HG02938 (cell line): Measurements from ENCODE around the gene CUL1.

ENCODE experiments used
- ATAC-seq: cut with Tn5 transposase; IDR thresholded peaks from one replicate; pipeline ENCODE4 v1.9.1; 2021; ENCODE audit warnings: mild to moderate bottlenecking, moderate library complexity; ENCODE audit not compliant: unreplicated experiment

CUL1 gene

DNA sequence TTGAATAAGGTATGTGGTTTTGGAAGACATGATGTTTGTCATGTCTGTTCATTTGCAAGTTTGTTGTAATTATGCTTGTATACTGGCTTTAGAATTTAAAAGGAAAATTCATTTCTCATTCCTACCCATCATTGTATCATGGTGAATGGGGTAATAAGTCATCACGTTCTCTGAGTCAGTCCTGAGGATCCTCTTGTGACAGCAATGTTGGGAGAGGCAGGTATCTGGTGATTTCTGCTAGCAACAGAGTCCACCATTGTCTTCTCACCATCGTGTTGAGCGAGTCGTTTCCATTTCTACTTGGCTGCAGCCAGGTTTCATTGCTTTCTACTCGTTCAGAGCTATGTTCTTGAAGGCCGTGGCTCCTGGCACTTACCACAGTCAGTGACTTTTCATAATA, 16.3 kb downstream of the CUL1 start:
- no peak for ATAC-seq

DNA sequence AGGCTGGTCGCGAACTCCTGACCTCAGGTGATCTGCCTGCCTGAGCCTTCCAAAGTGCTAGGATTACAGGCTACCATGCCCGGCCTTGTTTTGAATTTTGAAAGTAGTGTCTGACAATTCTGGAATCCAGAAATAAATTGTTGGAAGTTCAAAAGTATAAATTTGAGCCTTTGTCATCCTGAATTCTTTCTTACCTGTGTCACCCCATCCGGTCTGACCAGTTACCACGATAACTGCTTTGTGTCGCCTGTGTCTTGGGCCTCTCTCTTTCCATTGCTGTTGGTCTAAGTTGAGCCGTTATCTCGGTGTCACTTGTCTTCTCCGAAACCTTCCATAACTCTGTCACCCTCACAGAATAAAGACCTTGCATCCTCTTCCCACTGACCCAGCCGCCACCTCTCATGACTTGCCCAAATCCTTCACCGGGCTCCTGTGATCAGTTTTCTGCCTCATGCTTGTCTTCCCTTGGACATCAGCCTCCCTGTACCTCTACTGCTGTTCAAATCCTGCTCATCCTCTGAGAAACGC, 18.6 kb downstream of the CUL1 start:
- ATAC-seq, result no peak

- ATAC-seq, result no peak
Observed at GRCh38 chr7:148718431-148718830, 19.7 kb downstream of the CUL1 start.

- ATAC-seq, result no peak
Observed at GRCh38 chr7:148719753-148720152, 21.1 kb downstream of the CUL1 start.

- ATAC-seq, result no peak
Observed at GRCh38 chr7:148720472-148720871, 21.8 kb downstream of the CUL1 start.

DNA sequence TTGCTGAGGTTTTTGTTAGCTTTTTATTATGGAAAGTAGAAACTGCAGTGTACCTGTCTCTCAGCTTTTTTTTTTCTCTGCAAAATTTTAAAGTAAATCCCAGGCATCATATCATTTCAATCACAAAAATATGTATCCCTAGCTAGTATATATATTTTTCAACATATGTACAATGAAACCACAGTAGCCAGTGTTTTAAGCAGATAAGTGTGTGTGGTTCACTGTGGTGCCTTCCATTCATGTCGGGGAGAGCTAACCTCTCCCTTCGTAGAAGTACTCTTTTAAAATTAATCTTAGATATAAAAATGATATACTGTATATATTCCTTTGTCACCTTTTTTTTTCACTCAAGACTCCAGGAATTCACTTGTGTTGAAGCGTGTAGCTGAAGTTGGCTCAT, 22.7 kb downstream of the CUL1 start:
- ATAC-seq, result no peak

- no peak for ATAC-seq
Observed at GRCh38 chr7:148722340-148723165, 23.9 kb downstream of the CUL1 start.

GRCh38 chr7:148723166-148723559, 24.5 kb downstream of the CUL1 start:
- no peak for ATAC-seq

DNA sequence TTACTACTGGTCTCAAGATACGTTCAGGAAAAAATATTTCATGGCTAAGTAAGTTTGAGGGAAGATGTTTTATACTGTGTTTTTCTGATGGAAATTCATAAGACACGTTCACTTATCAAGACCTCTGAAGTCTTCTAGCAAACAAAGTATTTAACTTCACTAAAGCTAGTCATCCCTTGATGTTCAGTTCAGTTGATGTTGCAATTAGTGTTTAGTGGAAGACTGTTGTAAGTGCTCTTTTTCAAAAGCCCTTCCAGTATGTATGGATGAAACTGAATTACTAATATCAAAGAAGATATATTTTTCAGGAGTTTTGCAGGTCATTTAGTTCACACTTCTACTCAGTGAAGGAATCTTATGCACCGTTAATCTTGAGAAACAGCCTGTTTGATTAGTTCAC, 25.1 kb downstream of the CUL1 start:
- ATAC-seq, result no peak

- no peak for ATAC-seq
Observed at GRCh38 chr7:148726385-148726784, 27.7 kb downstream of the CUL1 start.

DNA sequence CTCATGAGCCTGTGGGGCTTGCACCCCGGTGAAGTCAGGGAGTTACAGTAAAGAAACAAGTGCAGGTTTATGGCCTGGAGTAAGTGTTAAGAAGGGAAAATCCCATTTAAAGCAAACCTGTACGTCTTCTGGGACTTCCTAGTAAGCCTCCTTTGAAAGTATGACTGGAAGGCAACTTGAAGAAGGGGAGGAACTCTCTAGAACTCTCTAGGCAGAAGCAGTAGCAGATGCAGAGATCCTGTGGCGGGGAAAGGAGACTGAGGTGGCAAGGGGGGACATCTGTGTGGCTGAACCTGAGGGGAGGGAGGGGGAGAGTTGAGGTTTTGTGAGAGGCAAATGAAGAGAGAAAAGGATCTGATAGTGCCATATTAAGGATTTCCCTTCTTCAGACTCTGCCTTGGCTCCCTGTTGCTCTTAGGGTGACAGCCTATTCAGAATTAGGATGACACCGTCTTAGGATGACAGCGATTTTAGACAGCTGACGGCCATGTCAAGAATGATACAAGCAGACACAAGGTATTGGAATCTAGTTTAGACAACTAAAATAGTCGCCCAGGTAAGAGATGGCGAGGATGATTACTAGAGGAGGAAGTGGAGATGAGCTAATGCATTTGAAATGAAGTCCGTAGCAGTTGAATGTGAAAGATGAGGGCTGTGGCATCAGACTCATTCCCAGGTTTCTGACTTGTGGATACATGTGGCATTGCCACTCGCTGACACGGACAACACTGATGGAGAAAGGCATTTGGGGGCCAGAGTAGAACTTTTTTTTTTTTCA, 29.0 kb downstream of the CUL1 start:
- no peak for ATAC-seq

GRCh38 chr7:148729984-148730733, 31.5 kb downstream of the CUL1 start:
- no peak for ATAC-seq

DNA sequence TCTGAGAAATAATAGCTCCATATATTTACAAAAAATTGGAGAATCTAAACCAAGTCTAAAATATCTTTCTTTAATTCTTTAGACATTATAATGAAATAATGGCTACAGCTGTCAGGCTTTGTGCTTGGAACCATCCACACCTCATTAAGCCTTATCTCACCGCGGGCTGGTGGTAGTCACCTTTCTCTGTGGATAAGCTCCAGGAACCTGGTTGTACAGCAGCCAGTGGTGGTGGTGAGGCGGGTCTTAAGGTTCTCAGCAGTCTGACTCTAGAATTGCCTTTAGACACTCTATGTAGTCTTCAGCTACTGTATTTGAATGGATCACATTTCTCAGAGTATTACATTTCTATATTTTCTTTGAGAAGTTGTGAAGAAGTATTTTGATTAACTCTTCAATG, 34.2 kb downstream of the CUL1 start:
- no peak for ATAC-seq

GRCh38 chr7:148733496-148733895, 34.8 kb downstream of the CUL1 start:
- no peak for ATAC-seq

DNA sequence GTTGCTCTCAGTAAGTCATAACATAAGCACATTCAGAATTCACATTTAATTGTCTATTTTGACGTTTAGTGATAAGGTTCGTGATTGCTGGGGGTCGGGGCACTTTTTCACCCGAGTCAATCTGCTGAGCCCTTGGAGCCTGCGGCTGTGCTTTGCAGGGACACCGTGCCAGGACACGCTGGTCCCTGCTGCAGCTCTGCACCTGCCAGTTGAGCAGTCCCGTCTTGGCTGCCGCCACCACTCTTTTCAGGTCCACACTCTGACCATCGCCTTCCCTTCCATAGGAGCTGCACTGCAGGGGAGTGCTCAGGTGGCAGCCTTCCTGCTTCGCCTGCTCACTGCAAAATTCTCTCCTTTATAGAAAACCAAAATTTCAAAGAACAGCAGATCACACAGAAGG, 36.4 kb downstream of the CUL1 start:
- ATAC-seq, result no peak

GRCh38 chr7:148735967-148736366, 37.3 kb downstream of the CUL1 start:
- ATAC-seq, result no peak

DNA sequence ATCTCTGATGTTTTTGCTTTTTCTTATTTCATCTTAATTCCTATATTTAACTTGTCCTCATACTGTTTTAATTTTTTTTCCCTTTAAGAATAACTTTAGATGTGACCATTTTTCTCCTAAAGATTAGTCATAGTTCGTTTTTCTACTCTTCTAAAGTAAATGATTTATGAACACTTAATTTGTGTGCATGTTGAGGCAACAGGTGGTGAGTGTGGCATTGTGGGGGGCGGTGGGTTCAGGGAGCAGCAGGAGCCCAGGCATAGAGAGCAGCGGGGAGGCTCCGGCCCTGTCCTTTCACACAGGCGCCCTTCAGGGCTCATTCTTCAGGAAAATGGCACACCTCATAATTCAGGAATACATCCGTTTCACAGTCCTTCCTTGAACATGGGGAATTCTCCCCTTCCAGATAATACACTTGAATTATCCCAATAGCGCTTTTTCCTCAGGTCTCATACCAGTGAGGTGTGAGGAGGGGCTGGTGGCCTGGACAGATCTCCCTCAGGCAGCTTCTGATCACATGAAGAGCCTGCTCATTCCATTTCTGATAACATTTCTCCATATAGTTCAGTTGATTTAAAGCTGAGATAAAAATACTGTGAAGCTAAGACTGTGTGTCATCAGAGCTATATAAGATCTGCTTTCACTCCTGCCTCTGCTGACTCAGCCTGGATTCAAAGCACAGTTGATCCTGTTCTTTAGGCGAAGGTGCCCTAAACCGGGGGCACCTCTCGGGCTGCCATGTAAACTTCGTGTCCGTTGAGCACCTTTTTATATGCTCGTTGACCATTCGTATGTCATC, 40.2 kb downstream of the CUL1 start:
- no peak for ATAC-seq

DNA sequence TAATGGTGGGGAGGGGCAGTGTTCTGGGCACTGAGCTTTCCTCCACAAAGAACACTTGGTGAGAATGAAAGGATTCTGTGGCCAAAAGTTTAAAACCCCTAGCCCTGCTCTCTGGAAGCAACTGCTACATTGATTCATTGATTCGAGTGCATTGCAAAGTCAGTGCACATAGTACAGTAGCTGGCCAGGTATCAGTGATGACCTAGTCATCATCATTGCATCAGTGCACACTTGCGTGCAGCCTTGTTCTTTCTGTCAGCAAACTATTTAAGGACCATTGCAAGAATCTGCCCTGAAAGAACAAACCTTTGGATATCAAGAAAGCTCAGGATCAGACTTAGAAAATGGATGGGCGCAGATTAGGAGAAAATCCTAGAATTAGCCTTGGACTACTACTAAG, 47.4 kb downstream of the CUL1 start:
- ATAC-seq, result no peak

- no peak for ATAC-seq
Observed at GRCh38 chr7:148747274-148747673, 48.6 kb downstream of the CUL1 start.
